ENCODE data around the gene CNKSR3. TPM values are rescaled to one million over a fixed set of nuclear protein-coding genes. Genes with fewer than 3 reads are reported as not detected.

The CNKSR3 gene
- total RNA-seq (2013): 0.10 TPM
- polyA plus RNA-seq: not detected
- under 0.01 and 0.14 TPM in 2 replicates for polyA minus RNA-seq
- total RNA-seq: 0.06 to 7.1 (median 0.28) reads per million in 11 experiments

- under 1% methylated on average over 84 of the region's 86 CpGs for WGBS (ENCODE audit: insufficient coverage)
- H3K4me2 ChIP-seq (replicated peaks; ENCODE audit: extremely low read depth, low read length, poor library complexity, severe bottlenecking): peak within 1 kb of the TSS; percentile 95
- intact Hi-C loops (cut with micrococcal nuclease): no loop called here
- peaks cover 24 to 46% (median 28%) of the 10 kb centered on the region in 3 donors for H3K27me3 Mint-ChIP-seq (ENCODE audit: low read depth in 3 of 3)
- peaks cover 13 to 28% of the 10 kb centered on the region in 2 donors for H3K27me3 ChIP-seq (ENCODE audit: control insufficient read depth in 2 of 2, insufficient read depth in 2 of 2, low read length in 2 of 2)
- no peaks in the 10 kb centered on the region for H3K36me3 ChIP-seq (replicated peaks in 1 of 2; ENCODE audit: control insufficient read depth in 1 of 2, insufficient read depth in 2 of 2, low read length in 2 of 2)
- H3K9me3 Mint-ChIP-seq: peaks cover 0 to 9% (median 2%) of the 10 kb centered on the region in 7 donors
- peaks cover 13 to 22% of the 10 kb centered on the region in 2 donors for H3K4me1 ChIP-seq (ENCODE audit: control insufficient read depth in 1 of 2, insufficient read depth in 2 of 2, low read length in 2 of 2)
- H3K27ac ChIP-seq (ENCODE audit: low read depth in 1 of 2, low read length in 2 of 2): no peak within 1 kb of the TSS
- TF ChIP-seq CTCF (IDR thresholded peaks at IDR 0.05): no peak
- no peaks in the 10 kb centered on the region for H3K36me3 Mint-ChIP-seq
- no peak within 1 kb of the TSS for H3K27ac Mint-ChIP-seq
- H2AFZ ChIP-seq (ENCODE audit: insufficient read depth, low read depth, low read length, poor library complexity, severe bottlenecking): peak within 1 kb of the TSS; percentile 86
- H3K4me1 Mint-ChIP-seq: peaks cover 24% of the 10 kb centered on the region
- peak within 1 kb of the TSS; percentile 62 for H3K9ac ChIP-seq (ENCODE audit: insufficient read depth, low read length, poor library complexity, severe bottlenecking)
- peak within 1 kb of the TSS; percentile 80 to 92 for H3K4me3 Mint-ChIP-seq
- H3K79me2 ChIP-seq (ENCODE audit: insufficient read depth, low read length): no peaks in the 10 kb centered on the region
- peak within 1 kb of the TSS; percentile 48 to 84 (median 53) for H3K4me3 ChIP-seq (replicated peaks in 1 of 3; ENCODE audit: low read depth in 2 of 3, low read length in 3 of 3)
- H3K9me3 ChIP-seq (replicated peaks in 1 of 2; ENCODE audit: control insufficient read depth in 1 of 2, insufficient read depth in 1 of 2, low read length in 2 of 2): no peaks in the 10 kb centered on the region
- DNase-seq: no peak
- H4K20me1 ChIP-seq (ENCODE audit: insufficient read depth, low read length): no peaks in the 10 kb centered on the region
These were observed at the start of gene CNKSR3 for GRCh38 chr6:154510144-154510905. Gene CNKSR3 (minus strand): TSS chr6:154510685. CDS start chr6:154510114, 571 bp downstream.

- H3K36me3 Mint-ChIP-seq: no peaks in the 10 kb centered on the region
- no peaks in the 10 kb centered on the region for H3K9me3 ChIP-seq (replicated peaks in 1 of 2; ENCODE audit: control insufficient read depth in 1 of 2, insufficient read depth in 1 of 2, low read length in 2 of 2)
- intact Hi-C loops (cut with micrococcal nuclease): no loop called here
These were observed 48.5 kb upstream of the CNKSR3 start for GRCh38 chr6:154558984-154559383.

More at GRCh38 chr6:154558984-154559383, 48.5 kb upstream of the CNKSR3 start:
- no peak overlapping the region for H3K27ac ChIP-seq (ENCODE audit: low read depth in 1 of 2, low read length in 2 of 2)
- no peak overlapping the region for H3K4me3 ChIP-seq (replicated peaks in 1 of 3; ENCODE audit: low read depth in 2 of 3, low read length in 3 of 3)
- H3K4me1 Mint-ChIP-seq: no peaks in the 10 kb centered on the region
- 75% methylated on average over 3 of the region's 5 CpGs for WGBS (ENCODE audit: insufficient coverage)
- no peak overlapping the region for H3K4me2 ChIP-seq (replicated peaks; ENCODE audit: extremely low read depth, low read length, poor library complexity, severe bottlenecking)
- no peaks in the 10 kb centered on the region for H3K27me3 ChIP-seq (ENCODE audit: control insufficient read depth in 2 of 2, insufficient read depth in 2 of 2, low read length in 2 of 2)
- H3K27ac Mint-ChIP-seq: no peak overlapping the region
- H3K36me3 ChIP-seq (replicated peaks in 1 of 2; ENCODE audit: control insufficient read depth in 1 of 2, insufficient read depth in 2 of 2, low read length in 2 of 2): no peaks in the 10 kb centered on the region
- no peaks in the 10 kb centered on the region for H3K79me2 ChIP-seq (ENCODE audit: insufficient read depth, low read length)
- TF ChIP-seq CTCF (IDR thresholded peaks at IDR 0.05): no peak
- H3K9ac ChIP-seq (ENCODE audit: insufficient read depth, low read length, poor library complexity, severe bottlenecking): no peak overlapping the region
- H3K4me3 Mint-ChIP-seq: no peak overlapping the region
- H2AFZ ChIP-seq (ENCODE audit: insufficient read depth, low read depth, low read length, poor library complexity, severe bottlenecking): no peak overlapping the region
- no peaks in the 10 kb centered on the region for H3K4me1 ChIP-seq (ENCODE audit: control insufficient read depth in 1 of 2, insufficient read depth in 2 of 2, low read length in 2 of 2)
- H3K9me3 Mint-ChIP-seq: peaks cover 0 to 7% (median 4%) of the 10 kb centered on the region in 7 donors
- peaks cover 0 to 4% (median 1%) of the 10 kb centered on the region in 3 donors for H3K27me3 Mint-ChIP-seq (ENCODE audit: low read depth in 3 of 3)
- no peaks in the 10 kb centered on the region for H4K20me1 ChIP-seq (ENCODE audit: insufficient read depth, low read length)
- no peak for DNase-seq

Data from CD14-positive monocyte (primary cell).